K562 (cell line): ENCODE results near the gene INSIG1. TPM values are rescaled to one million over a fixed set of nuclear protein-coding genes. Genes with fewer than 3 reads are reported as not detected.

ENCODE experiments used
- ATF7 ChIP-seq: fragments of 450-650 bp; IDR thresholded peaks from 2 replicates; pipeline ENCODE4 v1.7.1; 2014; ENCODE audit warnings: mild to moderate bottlenecking, moderate library complexity
- BCL6 ChIP-seq: fragments of 250-450 bp; sonication (Bioruptor Pico); IDR thresholded peaks from 2 replicates; pipeline ENCODE4 v1.4.0; 2020
- CEBPB ChIP-seq: fragments of 450-650 bp; IDR thresholded peaks from 2 replicates; pipeline ENCODE4 v1.6.1; 2016; ENCODE audit warnings: missing genetic modification characterization, missing compliant biosample characterization
- CREB1 ChIP-seq, 2 experiments: sonication (generic) in 1 of 2; formaldehyde crosslinking in 1 of 2; IDR thresholded peaks; 2 replicates each; pipeline versions ENCODE4 v1.6.1 to v1.8.0; 2012 to 2022; ENCODE audit warnings: inconsistent platforms in 1 of 2, mild to moderate bottlenecking in 1 of 2, missing genetic modification reagents in 1 of 2, moderate library complexity in 1 of 2
- DPF2 ChIP-seq: fragments of 450-650 bp; IDR thresholded peaks from 2 replicates; pipeline ENCODE4 v1.6.1; 2016
- ELF1 ChIP-seq: fragments of 200-800 bp; sonication (Bioruptor generic); IDR thresholded peaks from 2 replicates; pipeline ENCODE4 v1.6.1; 2016; ENCODE audit warnings: missing genetic modification characterization, missing compliant biosample characterization
- FOS ChIP-seq: IDR thresholded peaks from 3 replicates; pipeline ENCODE4 v1.6.1; 2011; ENCODE audit not compliant: insufficient read length; ENCODE audit errors: extremely low read depth
- GABPB2 ChIP-seq: fragments of 250-450 bp; sonication (Bioruptor Pico); conservative IDR thresholded peaks from 2 replicates; pipeline ENCODE4 v1.5.1; 2021; ENCODE audit warnings: mild to moderate bottlenecking
- HCFC1 ChIP-seq: IDR thresholded peaks from 2 replicates; pipeline ENCODE4 v1.6.1; 2012; ENCODE audit warnings: low read depth, low read length, improper control_type of control experiment
- HMG20A ChIP-seq: fragments of 450-650 bp; formaldehyde crosslinking; conservative IDR thresholded peaks from 2 replicates; pipeline ENCODE4 v1.4.0; 2020; ENCODE audit warnings: mild to moderate bottlenecking, mixed read lengths
- KLF10 ChIP-seq: fragments of 250-450 bp; sonication (Bioruptor Pico); IDR thresholded peaks from 2 replicates; pipeline ENCODE4 v1.6.1; 2021; ENCODE audit warnings: matching md5 sums
- KLF6 ChIP-seq: fragments of 250-450 bp; sonication (Bioruptor Pico); IDR thresholded peaks from 2 replicates; pipeline ENCODE4 v1.4.0; 2020; ENCODE audit warnings: mild to moderate bottlenecking, moderate library complexity, borderline replicate concordance
- MEIS2 ChIP-seq: fragments of 450-650 bp; IDR thresholded peaks from 2 replicates; pipeline ENCODE4 v1.6.1; 2014; ENCODE audit warnings: mild to moderate bottlenecking; ENCODE audit not compliant: partially characterized antibody
- NUFIP1 ChIP-seq: fragments of 450-650 bp; IDR thresholded peaks from 2 replicates; pipeline ENCODE4 v1.6.1; 2018; ENCODE audit not compliant: partially characterized antibody
- OTX1 ChIP-seq: fragments of 450-650 bp; formaldehyde crosslinking; IDR thresholded peaks from 2 replicates; pipeline ENCODE4 v1.4.0; 2022; ENCODE audit warnings: mild to moderate bottlenecking
- RBBP5 ChIP-seq: fragments of 200-600 bp; sonication (generic); IDR thresholded peaks from 2 replicates; pipeline ENCODE4 v1.6.1; 2012; ENCODE audit warnings: borderline replicate concordance, mild to moderate bottlenecking, low read length, control low read depth, inconsistent platforms; ENCODE audit not compliant: insufficient read depth, poor library complexity, severe bottlenecking
- TGIF2 ChIP-seq: sonication (generic); formaldehyde crosslinking; IDR thresholded peaks from 2 replicates; pipeline ENCODE4 v1.8.1; 2022; ENCODE audit warnings: mild to moderate bottlenecking, missing genetic modification reagents, moderate library complexity
- ZBTB49 ChIP-seq: sonication (generic); formaldehyde crosslinking; IDR thresholded peaks from 2 replicates; pipeline ENCODE4 v1.8.0; 2022; ENCODE audit warnings: missing genetic modification reagents, mild to moderate bottlenecking, borderline replicate concordance
- ZNF121 ChIP-seq: sonication (generic); formaldehyde crosslinking; conservative IDR thresholded peaks from 2 replicates; pipeline ENCODE4 v1.8.0; 2022; ENCODE audit warnings: missing genetic modification reagents
- ZNF277 ChIP-seq: fragments of 250-450 bp; sonication (Bioruptor Pico); IDR thresholded peaks from 2 replicates; pipeline ENCODE4 v1.8.0; 2022; ENCODE audit warnings: inconsistent platforms, mild to moderate bottlenecking, moderate library complexity, borderline replicate concordance
- ZNF586 ChIP-seq: fragments of 450-650 bp; formaldehyde crosslinking; conservative IDR thresholded peaks from 2 replicates; pipeline ENCODE4 v1.4.0; 2020; ENCODE audit warnings: mild to moderate bottlenecking, moderate library complexity
- ZNF778 ChIP-seq: fragments of 450-650 bp; formaldehyde crosslinking; IDR thresholded peaks from 2 replicates; pipeline ENCODE4 v1.4.0; 2020; ENCODE audit warnings: mild to moderate bottlenecking, moderate library complexity
- polyA plus RNA-seq, 8 experiments: library from polyadenylated mRNA; depleted of rRNA in 4 of 8; stranded (reverse) in 5 of 8; unstranded in 3 of 8; fragments of >200 nt; fragmentation: Nextera tagmentation in 2 of 8; fragmentation: Illumina TruSeq in 1 of 8; extraction: Ambion mirVana in 2 of 8; extraction: Trizol in 1 of 8; gene quantifications; 2 replicates each; pipeline versions ENCODE4 v1.2.1 to v1.2.3, GENCODE V29; 2011 to 2014; ENCODE audit warnings: inconsistent platforms in 1 of 8, missing spikeins in 1 of 8
- total RNA-seq, 7 experiments: library from RNA; depleted of rRNA in 6 of 7; stranded (reverse); fragments of >200 nt in 6 of 7; fragmentation: Illumina TruSeq in 2 of 7; extraction: Trizol in 2 of 7; gene quantifications; 2 replicates each; pipeline versions ENCODE4 v1.2.1 to v1.2.3, GENCODE V29; 2011 to 2021; ENCODE audit warnings: low replicate concordance in 1 of 7
- TF ChIP-seq, protein P1 (sequence below): fragments of 250-450 bp; sonication (Bioruptor Pico); IDR thresholded peaks from 2 replicates; pipeline ENCODE4 v1.4.0; 2020
- TF ChIP-seq, protein P2 (sequence below), 2 experiments: fragments of 450-650 bp; IDR thresholded peaks; 2 replicates each; pipeline ENCODE4 v1.6.1; 2016

INSIG1 gene
- total and polyA plus RNA-seq, 9 of the 15 experiments (the other 6 are each of a cell fraction or from before 2014, with no cell fraction given), result 57.1 to 787 (median 238) TPM

DNA sequence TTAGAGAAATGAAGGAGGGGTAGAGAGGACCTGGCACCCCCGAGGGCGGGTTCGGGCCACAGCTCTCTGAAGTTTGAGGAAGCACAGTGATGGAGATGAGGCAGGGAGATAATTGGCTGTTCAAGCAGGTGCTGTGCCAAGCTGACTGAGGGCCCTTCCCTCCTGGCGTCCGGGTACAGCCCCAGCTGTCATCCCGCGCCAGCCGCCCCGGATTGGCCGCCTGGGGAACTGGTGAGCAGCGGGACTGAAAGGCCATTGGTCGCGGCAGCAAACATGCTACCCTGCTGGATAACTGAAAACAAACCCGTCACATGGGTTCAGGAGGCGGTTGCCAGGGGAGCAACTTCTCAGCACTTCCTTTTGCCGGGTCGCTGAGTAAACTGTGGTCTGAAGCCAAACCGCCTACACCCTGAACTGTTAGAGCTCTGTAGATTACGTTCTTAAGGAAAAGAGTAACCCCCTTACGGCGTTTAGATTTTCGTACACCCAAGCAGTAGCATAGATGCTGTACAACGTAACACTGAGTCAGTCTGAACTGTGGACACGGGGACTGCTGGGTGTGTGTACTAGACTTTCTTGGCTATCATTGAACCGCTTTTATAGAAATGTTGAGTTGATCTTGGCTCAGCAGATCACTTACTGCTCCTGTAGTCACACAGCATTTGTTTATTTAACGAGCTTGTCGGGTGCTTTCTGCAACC, 1.3 kb downstream of the INSIG1 start (continued):
- TF ChIP-seq DPF2, result no peak
- TF ChIP-seq ZBTB49 (CRISPR knock-in tag), result no peak
- no peak for TF ChIP-seq GABPB2 (CRISPR knock-in tag)
- TF ChIP-seq BCL6 (CRISPR knock-in tag), result no peak
- 0 out of 2 replicates have a peak, but pooled peaks have one; percentile 52 for TF ChIP-seq OTX1 (CRISPR knock-in tag)
- no peak for TF ChIP-seq ELF1 (tag)
- TF ChIP-seq FOS, result peak; percentile 70
- TF ChIP-seq MEIS2, result no peak
- no peak for TF ChIP-seq CEBPB (tag)
- no peak for TF ChIP-seq ZNF586
- TF ChIP-seq HMG20A, result no peak
- TF ChIP-seq NUFIP1, result no peak
- TF ChIP-seq KLF10 (CRISPR knock-in tag), result no peak
- TF ChIP-seq CREB1 (IDR thresholded peaks at IDR 0.05), result peak; percentile 12; the same call in 1 of the 2 replicates
- TF ChIP-seq CREB1 (CRISPR knock-in tag; IDR thresholded peaks at IDR 0.05), result peak; percentile 20; the same call in 1 of the 2 replicates
- no peak for TF ChIP-seq ZNF277 (CRISPR knock-in tag)
- TF ChIP-seq RBBP5, result peak; percentile 52
- TF ChIP-seq ZNF778 (CRISPR knock-in tag), result no peak
- TF ChIP-seq, protein P1, sequence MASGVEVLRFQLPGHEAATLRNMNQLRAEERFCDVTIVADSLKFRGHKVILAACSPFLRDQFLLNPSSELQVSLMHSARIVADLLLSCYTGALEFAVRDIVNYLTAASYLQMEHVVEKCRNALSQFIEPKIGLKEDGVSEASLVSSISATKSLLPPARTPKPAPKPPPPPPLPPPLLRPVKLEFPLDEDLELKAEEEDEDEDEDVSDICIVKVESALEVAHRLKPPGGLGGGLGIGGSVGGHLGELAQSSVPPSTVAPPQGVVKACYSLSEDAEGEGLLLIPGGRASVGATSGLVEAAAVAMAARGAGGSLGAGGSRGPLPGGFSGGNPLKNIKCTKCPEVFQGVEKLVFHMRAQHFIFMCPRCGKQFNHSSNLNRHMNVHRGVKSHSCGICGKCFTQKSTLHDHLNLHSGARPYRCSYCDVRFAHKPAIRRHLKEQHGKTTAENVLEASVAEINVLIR, result no peak
- no peak for TF ChIP-seq ATF7
- no peak for TF ChIP-seq ZNF121 (CRISPR knock-in tag)
- no peak for TF ChIP-seq TGIF2 (CRISPR knock-in tag)
- TF ChIP-seq KLF6 (CRISPR knock-in tag), result no peak
- TF ChIP-seq, protein P2, sequence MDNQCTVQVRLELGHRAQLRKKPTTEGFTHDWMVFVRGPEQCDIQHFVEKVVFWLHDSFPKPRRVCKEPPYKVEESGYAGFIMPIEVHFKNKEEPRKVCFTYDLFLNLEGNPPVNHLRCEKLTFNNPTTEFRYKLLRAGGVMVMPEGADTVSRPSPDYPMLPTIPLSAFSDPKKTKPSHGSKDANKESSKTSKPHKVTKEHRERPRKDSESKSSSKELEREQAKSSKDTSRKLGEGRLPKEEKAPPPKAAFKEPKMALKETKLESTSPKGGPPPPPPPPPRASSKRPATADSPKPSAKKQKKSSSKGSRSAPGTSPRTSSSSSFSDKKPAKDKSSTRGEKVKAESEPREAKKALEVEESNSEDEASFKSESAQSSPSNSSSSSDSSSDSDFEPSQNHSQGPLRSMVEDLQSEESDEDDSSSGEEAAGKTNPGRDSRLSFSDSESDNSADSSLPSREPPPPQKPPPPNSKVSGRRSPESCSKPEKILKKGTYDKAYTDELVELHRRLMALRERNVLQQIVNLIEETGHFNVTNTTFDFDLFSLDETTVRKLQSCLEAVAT (IDR thresholded peaks at IDR 0.05), result 0 out of 4 replicates have a peak, but pooled peaks of 1 of the 2 experiments have one; percentile 27
- TF ChIP-seq HCFC1, result no peak
